HL-60 (cell line): ENCODE data around the gene SMPD4.
"Not testable (repeated sequence)": the region's sequence is repeated elsewhere in the genome, so short reads cannot be mapped to it uniquely, and the experiment has no call there.

Experiments
- GABPA ChIP-seq: IDR thresholded peaks from 2 replicates; pipeline ENCODE4 v1.6.1; 2012; ENCODE audit warnings: low read depth
- POLR2AphosphoS5 ChIP-seq: IDR thresholded peaks from 2 replicates; pipeline ENCODE4 v1.6.1; 2012; ENCODE audit warnings: low read depth
- SPI1 ChIP-seq: IDR thresholded peaks from 2 replicates; pipeline ENCODE4 v1.6.1; 2012; ENCODE audit warnings: low read depth, mild to moderate bottlenecking, borderline replicate concordance
- TF ChIP-seq, protein P1 (sequence below): IDR thresholded peaks from one replicate; pipeline ENCODE4 v1.5.1; 2011; ENCODE audit warnings: low read length, control low read depth, inconsistent platforms; ENCODE audit not compliant: insufficient read depth
- TF ChIP-seq, protein P2 (sequence below): IDR thresholded peaks from 2 replicates; pipeline ENCODE4 v1.6.1; 2012; ENCODE audit warnings: low read depth; ENCODE audit not compliant: insufficient replicate concordance

DNA sequence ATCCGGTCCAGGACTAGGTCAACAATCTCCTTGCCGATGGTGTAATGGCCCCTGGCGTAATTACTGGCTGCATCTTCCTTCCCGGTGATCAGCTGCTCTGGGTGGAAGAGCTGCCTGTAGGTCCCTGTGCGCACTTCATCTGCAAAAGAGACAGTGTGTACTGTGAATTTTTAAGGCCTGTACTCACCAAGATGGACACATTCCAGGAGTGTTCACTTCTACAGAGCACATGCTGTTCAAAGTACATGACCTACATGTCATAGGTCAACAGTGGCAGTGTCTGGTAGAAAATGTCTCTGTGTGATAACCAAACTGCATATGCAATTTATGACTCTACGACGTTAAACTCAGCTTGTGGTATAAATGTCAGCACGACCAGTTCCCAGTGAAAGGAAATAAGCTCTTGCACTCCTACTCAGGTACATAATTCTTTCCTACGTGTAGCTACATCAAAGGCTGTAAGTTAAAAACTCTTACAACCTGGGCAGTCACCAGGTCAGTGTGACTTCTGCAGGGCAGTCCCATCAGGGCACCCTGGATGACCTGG lies 13.8 kb upstream of the SMPD4 start:
- TF ChIP-seq, protein P1, sequence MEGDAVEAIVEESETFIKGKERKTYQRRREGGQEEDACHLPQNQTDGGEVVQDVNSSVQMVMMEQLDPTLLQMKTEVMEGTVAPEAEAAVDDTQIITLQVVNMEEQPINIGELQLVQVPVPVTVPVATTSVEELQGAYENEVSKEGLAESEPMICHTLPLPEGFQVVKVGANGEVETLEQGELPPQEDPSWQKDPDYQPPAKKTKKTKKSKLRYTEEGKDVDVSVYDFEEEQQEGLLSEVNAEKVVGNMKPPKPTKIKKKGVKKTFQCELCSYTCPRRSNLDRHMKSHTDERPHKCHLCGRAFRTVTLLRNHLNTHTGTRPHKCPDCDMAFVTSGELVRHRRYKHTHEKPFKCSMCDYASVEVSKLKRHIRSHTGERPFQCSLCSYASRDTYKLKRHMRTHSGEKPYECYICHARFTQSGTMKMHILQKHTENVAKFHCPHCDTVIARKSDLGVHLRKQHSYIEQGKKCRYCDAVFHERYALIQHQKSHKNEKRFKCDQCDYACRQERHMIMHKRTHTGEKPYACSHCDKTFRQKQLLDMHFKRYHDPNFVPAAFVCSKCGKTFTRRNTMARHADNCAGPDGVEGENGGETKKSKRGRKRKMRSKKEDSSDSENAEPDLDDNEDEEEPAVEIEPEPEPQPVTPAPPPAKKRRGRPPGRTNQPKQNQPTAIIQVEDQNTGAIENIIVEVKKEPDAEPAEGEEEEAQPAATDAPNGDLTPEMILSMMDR, result not testable (repeated sequence)
- TF ChIP-seq SPI1, POLR2AphosphoS5, GABPA: not testable (repeated sequence)
- TF ChIP-seq, protein P2, sequence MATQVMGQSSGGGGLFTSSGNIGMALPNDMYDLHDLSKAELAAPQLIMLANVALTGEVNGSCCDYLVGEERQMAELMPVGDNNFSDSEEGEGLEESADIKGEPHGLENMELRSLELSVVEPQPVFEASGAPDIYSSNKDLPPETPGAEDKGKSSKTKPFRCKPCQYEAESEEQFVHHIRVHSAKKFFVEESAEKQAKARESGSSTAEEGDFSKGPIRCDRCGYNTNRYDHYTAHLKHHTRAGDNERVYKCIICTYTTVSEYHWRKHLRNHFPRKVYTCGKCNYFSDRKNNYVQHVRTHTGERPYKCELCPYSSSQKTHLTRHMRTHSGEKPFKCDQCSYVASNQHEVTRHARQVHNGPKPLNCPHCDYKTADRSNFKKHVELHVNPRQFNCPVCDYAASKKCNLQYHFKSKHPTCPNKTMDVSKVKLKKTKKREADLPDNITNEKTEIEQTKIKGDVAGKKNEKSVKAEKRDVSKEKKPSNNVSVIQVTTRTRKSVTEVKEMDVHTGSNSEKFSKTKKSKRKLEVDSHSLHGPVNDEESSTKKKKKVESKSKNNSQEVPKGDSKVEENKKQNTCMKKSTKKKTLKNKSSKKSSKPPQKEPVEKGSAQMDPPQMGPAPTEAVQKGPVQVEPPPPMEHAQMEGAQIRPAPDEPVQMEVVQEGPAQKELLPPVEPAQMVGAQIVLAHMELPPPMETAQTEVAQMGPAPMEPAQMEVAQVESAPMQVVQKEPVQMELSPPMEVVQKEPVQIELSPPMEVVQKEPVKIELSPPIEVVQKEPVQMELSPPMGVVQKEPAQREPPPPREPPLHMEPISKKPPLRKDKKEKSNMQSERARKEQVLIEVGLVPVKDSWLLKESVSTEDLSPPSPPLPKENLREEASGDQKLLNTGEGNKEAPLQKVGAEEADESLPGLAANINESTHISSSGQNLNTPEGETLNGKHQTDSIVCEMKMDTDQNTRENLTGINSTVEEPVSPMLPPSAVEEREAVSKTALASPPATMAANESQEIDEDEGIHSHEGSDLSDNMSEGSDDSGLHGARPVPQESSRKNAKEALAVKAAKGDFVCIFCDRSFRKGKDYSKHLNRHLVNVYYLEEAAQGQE, result not testable (repeated sequence)
